ENCODE data around the gene ZSCAN31.

- no peak for TF ChIP-seq CTCF (IDR thresholded peaks at IDR 0.05; ENCODE audit: insufficient read depth, low read depth, low read length)
- no peak for TF ChIP-seq EZH2 (IDR thresholded peaks at IDR 0.05; ENCODE audit: insufficient read depth, low read length)
Measured at GRCh38 chr6:28351493-28351925, 15.6 kb upstream of the ZSCAN31 start.

Measured in astrocyte (in vitro differentiated cells and primary cell).